ENCODE data around the gene THAP4.

DNA sequence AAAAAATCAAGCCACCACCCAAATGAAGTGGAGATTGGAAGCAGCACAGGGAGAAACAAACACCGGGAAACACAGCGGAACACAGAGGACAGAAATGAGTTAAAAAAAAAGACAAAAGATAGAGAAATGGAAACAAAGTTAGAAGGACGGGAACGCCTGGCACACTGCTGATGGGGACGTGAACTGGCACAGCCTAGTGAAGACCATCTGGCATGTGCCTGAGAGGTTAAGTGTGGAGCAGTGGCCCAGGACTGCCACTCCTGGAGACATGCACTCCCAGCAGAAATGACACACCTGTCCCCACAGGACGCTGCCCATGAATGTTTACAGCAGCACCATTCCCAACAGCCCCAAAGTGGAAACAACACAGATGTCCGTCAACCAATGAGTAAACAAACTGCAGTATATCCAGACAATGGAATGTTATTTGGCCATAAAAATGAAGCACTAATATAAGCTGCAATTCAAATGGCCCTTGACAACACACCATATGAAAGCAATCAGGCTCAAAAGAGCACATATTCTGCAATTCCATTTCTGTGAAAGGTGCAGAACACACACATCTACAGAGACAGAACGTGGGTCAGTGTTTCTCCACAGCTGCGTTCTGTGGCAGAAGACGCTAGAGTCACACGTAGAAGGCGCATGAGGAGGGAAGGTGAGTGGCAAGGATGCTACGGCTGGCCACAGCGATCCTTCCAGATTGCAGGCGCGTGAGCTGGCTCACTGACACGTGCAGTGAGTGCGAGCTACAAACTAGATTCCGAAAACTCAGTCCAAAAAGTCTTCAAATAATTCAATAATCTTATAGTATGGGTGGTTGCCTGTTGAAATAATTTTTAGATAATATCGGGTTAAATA is 24.6 kb downstream of the THAP4 start:
- TF ChIP-seq, protein P1, sequence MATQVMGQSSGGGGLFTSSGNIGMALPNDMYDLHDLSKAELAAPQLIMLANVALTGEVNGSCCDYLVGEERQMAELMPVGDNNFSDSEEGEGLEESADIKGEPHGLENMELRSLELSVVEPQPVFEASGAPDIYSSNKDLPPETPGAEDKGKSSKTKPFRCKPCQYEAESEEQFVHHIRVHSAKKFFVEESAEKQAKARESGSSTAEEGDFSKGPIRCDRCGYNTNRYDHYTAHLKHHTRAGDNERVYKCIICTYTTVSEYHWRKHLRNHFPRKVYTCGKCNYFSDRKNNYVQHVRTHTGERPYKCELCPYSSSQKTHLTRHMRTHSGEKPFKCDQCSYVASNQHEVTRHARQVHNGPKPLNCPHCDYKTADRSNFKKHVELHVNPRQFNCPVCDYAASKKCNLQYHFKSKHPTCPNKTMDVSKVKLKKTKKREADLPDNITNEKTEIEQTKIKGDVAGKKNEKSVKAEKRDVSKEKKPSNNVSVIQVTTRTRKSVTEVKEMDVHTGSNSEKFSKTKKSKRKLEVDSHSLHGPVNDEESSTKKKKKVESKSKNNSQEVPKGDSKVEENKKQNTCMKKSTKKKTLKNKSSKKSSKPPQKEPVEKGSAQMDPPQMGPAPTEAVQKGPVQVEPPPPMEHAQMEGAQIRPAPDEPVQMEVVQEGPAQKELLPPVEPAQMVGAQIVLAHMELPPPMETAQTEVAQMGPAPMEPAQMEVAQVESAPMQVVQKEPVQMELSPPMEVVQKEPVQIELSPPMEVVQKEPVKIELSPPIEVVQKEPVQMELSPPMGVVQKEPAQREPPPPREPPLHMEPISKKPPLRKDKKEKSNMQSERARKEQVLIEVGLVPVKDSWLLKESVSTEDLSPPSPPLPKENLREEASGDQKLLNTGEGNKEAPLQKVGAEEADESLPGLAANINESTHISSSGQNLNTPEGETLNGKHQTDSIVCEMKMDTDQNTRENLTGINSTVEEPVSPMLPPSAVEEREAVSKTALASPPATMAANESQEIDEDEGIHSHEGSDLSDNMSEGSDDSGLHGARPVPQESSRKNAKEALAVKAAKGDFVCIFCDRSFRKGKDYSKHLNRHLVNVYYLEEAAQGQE (IDR thresholded peaks at IDR 0.05; ENCODE audit: insufficient read depth in 1 of 2, low read depth in 2 of 2, low read length in 2 of 2) = no peak
- TF ChIP-seq TAF1 (IDR thresholded peaks at IDR 0.05; ENCODE audit: borderline replicate concordance, insufficient read depth, low read length) = no peak
